Panc1 (cell line): Measurements from ENCODE around the gene CCHCR1. TPM values are rescaled to one million over a fixed set of nuclear protein-coding genes. Genes with fewer than 3 reads are reported as not detected.

Source experiments
- ATAC-seq: fragments of 200-7000 bp; cut with Tn5 transposase; 2 replicates; pipeline ENCODE4 v1.9.1; 2020; ENCODE audit warnings: mild to moderate bottlenecking, moderate library complexity
- BruUV-seq: library from RNA; stranded (reverse); fragments of 400-500 nt; replicated peaks from 2 replicates; lab custom pipeline; 2021; lab: Mats Ljungman, UMichigan
- CTCF ChIA-PET: fragments of 300-600 bp; sonication (Branson Sonifier 250); formaldehyde crosslinking; loops from one replicate; lab custom pipeline; 2022; ENCODE audit warnings: antibody characterized with exemption; lab: Charles Lee
- POLR2A ChIA-PET: fragments of 300-600 bp; sonication (Branson Sonifier 250); formaldehyde crosslinking; loops from one replicate; lab custom pipeline; 2022; ENCODE audit warnings: antibody characterized with exemption; lab: Charles Lee
- DNase-seq: peaks from one replicate; pipeline ENCODE4 v3.0.0-alpha.2; 2010; ENCODE audit warnings: low read depth, low spot score
- H3K27ac ChIP-seq: 2 replicates; pipeline ENCODE4 v1.5.1; 2011; ENCODE audit warnings: mild to moderate bottlenecking, low read length, inconsistent platforms
- H3K27me3 ChIP-seq: fragments of 200-500 bp; sonication (Bioruptor generic); 2 replicates; pipeline ENCODE4 v1.6.0; 2014; ENCODE audit warnings: low read length, inconsistent platforms; ENCODE audit not compliant: control insufficient read depth, insufficient read depth
- H3K36me3 ChIP-seq: fragments of 200-500 bp; sonication (Bioruptor generic); 2 replicates; pipeline ENCODE4 v1.5.1; 2014; ENCODE audit warnings: inconsistent platforms, mild to moderate bottlenecking, low read length, moderate library complexity; ENCODE audit not compliant: control insufficient read depth, insufficient read depth
- H3K4me1 ChIP-seq: 2 replicates; pipeline ENCODE4 v1.5.1; 2011; ENCODE audit warnings: inconsistent platforms, mild to moderate bottlenecking, low read length, moderate library complexity; ENCODE audit not compliant: control insufficient read depth, insufficient read depth
- H3K4me3 ChIP-seq, 2 experiments: 2 replicates each; pipeline ENCODE4 v1.5.1; 2011 to 2012; ENCODE audit warnings: low read depth in 2 of 2, low read length in 2 of 2, mild to moderate bottlenecking in 2 of 2, inconsistent platforms in 1 of 2, moderate library complexity in 1 of 2
- H3K9me3 ChIP-seq: fragments of 200-500 bp; sonication (Bioruptor generic); 2 replicates; pipeline ENCODE4 v1.5.1; 2014; ENCODE audit warnings: low read depth, mild to moderate bottlenecking, inconsistent platforms, low read length, moderate library complexity; ENCODE audit not compliant: control insufficient read depth, insufficient read depth
- CTCF ChIP-seq: fragments of 450-650 bp; IDR thresholded peaks from 2 replicates; pipeline ENCODE4 v1.5.1; 2017; ENCODE audit warnings: mild to moderate bottlenecking
- POLR2AphosphoS5 ChIP-seq: IDR thresholded peaks from 2 replicates; pipeline ENCODE4 v1.6.1; 2012; ENCODE audit warnings: mild to moderate bottlenecking, low read depth, low read length, moderate library complexity
- REST ChIP-seq, 2 experiments: IDR thresholded peaks; 2 replicates each; pipeline ENCODE4 v1.6.1; 2011 to 2012; ENCODE audit warnings: low read depth in 2 of 2, control low read depth in 1 of 2, low read length in 1 of 2, mild to moderate bottlenecking in 1 of 2, moderate library complexity in 1 of 2; ENCODE audit not compliant: insufficient read depth in 1 of 2
- SIN3A ChIP-seq: IDR thresholded peaks from 2 replicates; pipeline ENCODE4 v1.6.1; 2012; ENCODE audit warnings: low read depth, mild to moderate bottlenecking, low read length, moderate library complexity, borderline replicate concordance; ENCODE audit not compliant: insufficient read depth
- TCF7L2 ChIP-seq: IDR thresholded peaks from 2 replicates; pipeline ENCODE4 v1.6.1; 2011; ENCODE audit warnings: mild to moderate bottlenecking, low read depth, low read length, inconsistent platforms
- in situ Hi-C: cut with HindIII; loops from 2 replicates; pipeline ENCODE4 v1.10.0; 2016; ENCODE audit warnings: low sequenced_read_pairs, low pct_unique_long_range_greater_than_20kb
- intact Hi-C: fragments of 100-400 bp; cut with micrococcal nuclease; formaldehyde crosslinking; loops from one replicate; pipeline ENCODE4 v1.10.0; 2022; ENCODE audit not compliant: unreplicated experiment
- total RNA-seq: library from RNA; stranded (reverse); gene quantifications from one replicate; pipeline ENCODE4 v1.2.1, GENCODE V29; 2021; ENCODE audit not compliant: unreplicated experiment

CCHCR1 gene
- total RNA-seq, 1 experiment from 2014 or later = 37.1 TPM

GRCh38 chr6:31140643-31141042 is 17.0 kb downstream of the CCHCR1 start:
- H3K4me1 ChIP-seq = no peaks in the 10 kb centered on the region
- H3K27me3 ChIP-seq = no peaks in the 10 kb centered on the region
- H3K9me3 ChIP-seq = no peaks in the 10 kb centered on the region
- in situ Hi-C loops (no loop called here), intact Hi-C loops (no loop called here)
- TF ChIP-seq TCF7L2 (no peak), SIN3A (no peak), CTCF (no peak), REST (IDR thresholded peaks at IDR 0.05; ENCODE audit: insufficient read depth in 1 of 2, low read depth in 2 of 2, low read length in 1 of 2) (no peak), POLR2AphosphoS5 (no peak)
- CTCF ChIA-PET = no interaction called here
- 0 out of 2 replicates have a peak, but pooled peaks cover 2% of the 10 kb centered on the region for H3K36me3 ChIP-seq
- DNase-seq (no peak), ATAC-seq (no peak)
- BruUV-seq = no TSS peak
- POLR2A ChIA-PET = no interaction called here
- no peak overlapping the region for H3K4me3 ChIP-seq
- H3K27ac ChIP-seq = no peak overlapping the region

- H3K4me1 ChIP-seq = no peaks in the 10 kb centered on the region
- intact Hi-C loops (loop anchor here (5.0 kb wide), 1 partner anchor 228 kb away; no protein-coding TSS in a partner anchor), in situ Hi-C loops (no loop called here)
- no peaks in the 10 kb centered on the region for H3K36me3 ChIP-seq
- ChIA-PET CTCF (interaction anchor here (0.5 kb wide), 1 partner anchor 226 kb away, joined by 3 read pairs; no protein-coding TSS in a partner anchor), POLR2A (interaction anchor here (0.6 kb wide), 1 partner anchor 24 kb away, joined by 3 read pairs; no protein-coding TSS in a partner anchor)
- no peak for ATAC-seq
- TF ChIP-seq CTCF = no peak
- TF ChIP-seq TCF7L2 = no peak
- no peak for TF ChIP-seq SIN3A
- TF ChIP-seq POLR2AphosphoS5 = no peak
- TF ChIP-seq REST (IDR thresholded peaks at IDR 0.05; ENCODE audit: insufficient read depth in 1 of 2, low read depth in 2 of 2, low read length in 1 of 2) = no peak
- H3K9me3 ChIP-seq = no peaks in the 10 kb centered on the region
- DNase-seq = no peak
- no peak overlapping the region for H3K4me3 ChIP-seq
- H3K27ac ChIP-seq = no peak overlapping the region
- H3K27me3 ChIP-seq = no peaks in the 10 kb centered on the region
- BruUV-seq = no TSS peak
Measured at GRCh38 chr6:31139599-31139998, 18.0 kb downstream of the CCHCR1 start.
